ENCODE data around the gene ID3.
"Not testable (repeated sequence)": the region's sequence is repeated elsewhere in the genome, so short reads cannot be mapped to it uniquely, and the experiment has no call there.

Gene ID3

DNA sequence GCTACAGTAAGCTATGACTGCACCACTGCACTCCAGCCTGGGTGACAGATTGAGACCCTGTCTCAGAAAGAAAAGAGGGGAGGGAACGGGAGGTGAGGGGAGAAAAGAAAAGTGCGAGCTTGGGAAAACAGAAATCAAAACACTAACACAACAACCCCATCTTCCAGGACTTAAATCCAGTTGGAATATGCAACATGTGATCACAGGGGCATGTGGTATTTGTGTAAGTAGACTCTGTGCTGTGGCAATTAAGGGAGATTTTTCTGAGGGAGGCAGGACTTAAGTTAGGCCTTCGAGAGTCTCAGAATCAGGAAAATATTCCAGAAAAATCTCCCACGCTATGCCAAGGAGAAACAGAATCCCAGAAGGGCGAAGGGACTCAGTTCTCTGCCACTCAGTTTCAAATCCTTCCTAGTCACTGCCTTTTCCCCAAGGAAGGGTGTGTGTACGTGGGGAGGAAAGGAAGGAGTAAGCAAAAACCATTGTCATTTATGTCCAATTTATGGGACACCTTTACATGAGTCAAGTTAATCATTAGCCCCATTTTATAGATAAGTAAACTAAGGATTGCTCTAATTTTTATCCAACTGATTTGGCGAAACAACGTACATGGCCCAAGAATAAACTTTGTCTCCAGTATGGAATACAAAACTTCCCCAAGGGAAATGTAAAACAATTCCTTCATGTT, 12.3 kb downstream of the ID3 start:
- no peak for DNase-seq

DNA sequence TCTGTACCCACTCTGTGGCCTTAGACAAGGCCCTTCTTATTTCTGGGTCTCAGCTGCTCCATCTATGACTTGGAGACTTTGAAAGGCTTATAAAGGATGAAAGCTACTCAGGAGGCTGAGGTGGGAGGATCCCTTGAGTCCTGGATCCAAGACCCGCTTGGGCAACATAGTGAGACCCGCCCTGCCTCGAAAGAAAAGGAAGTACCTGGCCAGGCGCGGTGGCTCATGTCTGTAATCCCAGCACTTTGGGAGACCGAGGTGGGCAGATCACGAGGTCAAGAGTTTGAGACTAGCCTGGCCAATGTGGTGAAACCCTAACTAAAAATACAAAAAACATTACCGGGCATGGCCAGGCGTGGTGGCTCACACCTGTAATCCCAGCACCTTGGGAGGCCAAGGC, 13.4 kb downstream of the ID3 start:
- no peak for DNase-seq

DNA sequence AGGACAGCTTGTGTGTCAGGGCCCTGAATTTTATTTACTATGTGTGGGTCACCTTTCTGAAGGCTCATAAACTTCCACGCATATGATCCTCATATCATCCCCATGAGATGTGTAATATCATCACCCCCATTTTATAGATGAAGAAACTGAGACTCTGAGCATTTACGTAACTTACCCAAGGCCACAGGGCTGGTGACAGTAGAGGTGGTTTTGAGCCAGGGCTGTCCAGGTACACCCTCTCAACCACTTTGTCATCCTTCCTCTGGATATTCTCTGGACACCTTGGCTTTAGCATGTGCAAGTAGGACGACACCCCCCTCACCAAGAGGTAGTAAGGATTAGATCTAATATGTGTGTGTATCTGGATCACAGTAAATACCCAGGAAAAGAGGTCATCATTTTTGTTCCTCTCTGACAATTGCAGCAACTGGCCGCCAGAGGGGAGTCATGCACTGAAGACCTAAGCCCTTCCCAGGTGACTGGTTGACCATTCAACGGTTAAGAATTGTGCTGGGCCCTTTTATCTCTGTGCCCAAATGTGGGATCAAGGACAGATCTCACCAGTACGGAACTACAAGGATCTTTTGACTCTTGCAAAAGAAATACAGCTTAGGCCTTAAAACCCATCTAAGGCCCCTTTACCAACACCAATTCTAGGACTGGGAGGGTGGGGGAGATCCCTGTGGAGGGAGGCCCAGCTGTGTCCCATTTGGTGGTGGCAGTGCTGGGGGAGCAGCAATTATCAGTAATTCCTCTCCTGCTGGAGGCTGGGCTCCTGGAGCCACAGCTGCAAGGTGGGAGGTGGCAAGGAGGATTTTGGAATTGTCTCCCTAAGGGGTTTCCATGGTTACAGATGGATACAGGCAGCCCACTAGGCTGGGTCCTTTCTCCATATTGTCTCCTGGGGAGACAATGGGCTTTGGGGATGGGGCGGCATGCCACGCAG, 14.6 kb downstream of the ID3 start:
- DNase-seq: peak; percentile 76

- no peak for DNase-seq
Measured at GRCh38 chr1:23543707-23544443, 15.4 kb downstream of the ID3 start.

DNA sequence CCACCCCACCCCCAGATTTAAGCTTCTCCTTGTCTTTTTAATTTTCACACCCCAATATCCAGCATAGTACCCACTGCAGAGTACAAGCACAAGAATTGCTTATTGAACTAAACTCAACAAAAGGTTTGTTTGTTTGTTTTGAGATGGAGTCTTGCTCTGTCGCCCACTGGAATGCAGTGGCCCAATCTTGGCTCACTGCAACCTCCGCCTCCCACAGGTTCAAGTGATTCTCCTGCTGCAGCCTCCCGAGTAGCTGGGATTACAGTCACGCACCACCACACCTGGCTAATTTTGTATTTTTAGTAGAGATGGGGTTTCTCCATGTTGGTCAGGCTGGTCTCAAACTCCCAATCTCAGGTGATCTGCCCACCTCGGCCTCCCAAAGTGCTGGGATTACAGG, 16.4 kb downstream of the ID3 start:
- DNase-seq: not testable (repeated sequence)

DNA sequence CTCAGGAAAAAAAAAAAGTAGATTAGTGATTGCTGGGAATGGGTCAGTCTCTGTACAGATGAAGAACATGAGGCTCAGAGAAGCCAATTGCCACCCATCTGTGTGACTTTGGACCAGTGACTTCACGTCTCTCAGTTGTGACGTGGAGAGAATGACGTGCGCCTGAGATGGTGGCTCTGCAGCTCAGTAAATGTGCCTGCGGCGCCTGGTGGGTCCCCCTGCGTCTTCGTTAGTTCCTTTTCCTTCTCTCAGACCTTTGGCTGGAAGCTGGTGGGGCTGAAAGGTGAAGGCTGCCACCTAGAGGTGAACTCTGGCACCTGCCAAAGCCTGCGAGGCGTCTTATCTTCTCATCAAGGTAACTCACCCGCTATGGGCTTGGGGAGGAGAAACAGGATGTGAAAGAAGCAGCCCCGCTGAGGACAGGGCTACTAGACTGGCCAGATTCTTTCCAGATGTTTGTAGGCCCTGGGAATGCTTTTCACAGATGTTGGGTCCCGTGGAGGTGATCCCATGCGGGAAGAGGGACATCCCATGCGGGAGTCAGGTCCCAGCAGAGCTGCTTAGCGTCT, 19.5 kb downstream of the ID3 start:
- DNase-seq: peak; percentile 89

- no peak for DNase-seq
Measured at GRCh38 chr1:23537296-23537973, 21.9 kb downstream of the ID3 start.

GRCh38 chr1:23533246-23534023, 25.9 kb downstream of the ID3 start:
- DNase-seq: no peak

- no peak for DNase-seq
Measured at GRCh38 chr1:23531562-23532094, 27.7 kb downstream of the ID3 start.

DNA sequence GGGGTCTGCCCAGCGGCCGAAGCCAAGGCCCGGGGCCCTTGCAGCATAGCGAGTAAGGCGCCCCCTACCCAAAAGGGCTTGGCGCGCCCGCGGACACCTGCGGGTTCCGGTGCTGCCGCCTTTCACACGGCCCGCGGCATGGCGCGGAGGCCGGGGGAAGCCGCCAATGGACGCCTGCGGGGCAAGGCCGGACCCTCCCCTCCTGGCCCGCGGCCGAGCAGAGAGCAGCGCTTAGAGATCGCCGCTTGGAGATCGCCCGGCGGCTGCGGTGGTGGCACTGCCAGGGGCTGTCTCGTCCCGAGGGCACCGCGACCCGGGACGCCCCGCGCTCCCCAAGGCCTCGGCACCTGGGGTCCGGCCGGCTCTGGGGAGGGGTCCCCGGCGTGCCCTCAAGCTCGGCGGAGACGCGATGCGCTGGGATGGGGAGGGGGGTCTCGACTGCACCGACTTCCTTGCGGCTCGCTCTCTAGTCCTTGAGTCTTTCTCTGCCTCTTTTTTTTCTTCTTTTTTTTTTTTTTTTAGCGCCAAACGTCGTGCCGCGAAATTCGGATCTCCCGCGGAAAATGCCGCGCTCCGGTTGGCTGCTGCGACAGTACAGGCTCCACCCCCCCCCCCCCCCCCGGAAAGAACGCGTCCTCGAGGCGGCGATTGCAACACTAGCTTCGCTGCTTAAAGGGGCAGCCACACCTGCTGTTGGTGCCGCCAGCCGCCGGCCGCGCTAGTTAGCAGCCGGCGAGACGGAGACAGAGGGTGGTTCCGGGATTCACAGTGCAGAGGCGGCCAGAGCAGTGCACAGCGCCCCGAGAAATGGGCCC, 28.3 kb downstream of the ID3 start, which contains the start of gene E2F2:
Gene E2F2, minus strand, starts transcription at position 487 of the 815 bp plus-strand sequence. Its CDS starts 440 bp downstream, at position 47.
- peak; percentile 72 for DNase-seq

DNA sequence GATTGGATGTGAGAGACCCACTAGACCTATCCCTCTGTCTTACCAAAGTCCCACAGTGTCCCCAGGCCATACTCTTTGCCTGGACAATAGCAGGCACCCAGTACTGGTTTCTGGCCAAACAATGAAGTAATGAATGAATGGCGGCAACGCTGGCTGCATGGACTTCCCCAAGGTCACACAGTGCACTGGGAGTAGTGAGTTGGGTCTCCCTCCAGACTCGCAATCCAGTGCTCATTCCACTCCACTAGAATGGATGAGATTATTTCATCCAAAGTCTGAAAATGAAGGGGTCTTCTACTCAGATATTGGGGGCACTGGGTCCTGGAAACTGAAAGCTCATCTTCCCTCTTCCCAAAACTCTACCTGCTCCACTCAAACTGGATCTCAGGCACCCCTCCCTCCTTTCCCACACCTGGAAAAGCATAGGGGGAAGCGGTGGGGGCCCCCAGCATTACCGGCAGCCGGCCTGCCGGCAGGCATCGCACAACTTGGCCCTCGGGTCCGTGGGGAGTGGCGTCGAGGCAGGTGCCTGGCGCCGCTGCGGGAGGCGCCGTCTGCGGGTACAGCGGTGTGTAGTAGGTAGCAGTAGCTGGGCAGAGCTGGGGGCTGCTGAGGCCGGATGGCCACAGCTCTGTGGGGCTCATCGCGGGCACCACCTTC, 29.1 kb downstream of the ID3 start:
- peak; percentile 44 for DNase-seq

GRCh38 chr1:23529146-23530086, 29.9 kb downstream of the ID3 start:
- no peak for DNase-seq

- peak; percentile 69 for DNase-seq
Measured at GRCh38 chr1:23528250-23528978, 30.9 kb downstream of the ID3 start.

DNA sequence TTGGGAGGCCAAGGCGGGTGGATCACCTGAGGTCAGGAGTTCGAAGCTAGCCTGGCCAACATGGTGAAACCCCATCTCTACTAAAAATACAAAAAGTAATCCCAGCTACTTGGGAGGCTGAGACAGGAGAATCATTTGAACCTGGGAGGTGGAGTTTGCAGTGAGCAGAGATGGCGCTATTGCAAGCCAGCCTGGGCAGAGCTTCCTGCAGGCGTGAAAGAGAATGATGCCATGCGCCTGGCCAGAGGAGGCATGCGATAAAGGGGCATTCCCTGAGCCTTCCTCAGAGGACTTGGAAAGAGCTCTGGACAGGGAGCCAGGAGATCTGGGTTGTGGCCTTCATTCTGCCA, 31.4 kb downstream of the ID3 start:
- no peak for DNase-seq

- DNase-seq: no peak
Measured at GRCh38 chr1:23527366-23527765, 31.9 kb downstream of the ID3 start.

DNA sequence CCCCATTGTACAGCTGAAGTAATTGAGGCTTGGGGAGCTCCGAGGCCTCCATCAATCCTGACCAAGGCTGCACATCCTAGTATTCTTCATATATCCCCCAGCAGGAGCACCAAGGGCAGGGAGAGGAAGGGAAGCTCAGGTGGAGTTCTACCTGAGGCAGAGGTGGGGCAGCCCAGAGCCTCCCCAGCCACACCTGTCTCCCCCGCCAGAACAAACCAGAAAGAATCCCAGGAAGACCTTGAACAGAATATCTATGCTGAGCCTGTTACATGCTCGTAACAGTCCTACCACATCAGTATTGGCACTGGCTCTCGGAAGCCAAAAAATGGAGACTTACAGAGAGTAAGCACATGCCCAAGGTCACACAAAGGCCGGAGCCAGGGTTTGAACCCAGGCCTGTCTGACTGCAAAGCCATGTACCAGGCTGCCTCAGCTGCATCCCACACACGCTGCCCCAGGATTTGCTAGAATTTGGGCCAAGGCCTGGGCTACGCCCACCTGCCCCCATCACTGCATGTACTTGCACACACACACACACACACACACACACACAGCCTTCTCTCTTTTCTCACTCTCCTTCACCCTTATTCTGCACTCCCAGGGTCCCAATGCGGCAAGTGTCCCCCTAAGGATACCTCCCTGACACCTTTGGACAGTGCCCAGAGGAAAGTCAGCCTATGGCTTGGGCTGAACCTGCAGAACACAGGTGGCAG, 32.8 kb downstream of the ID3 start:
- DNase-seq: no peak

DNA sequence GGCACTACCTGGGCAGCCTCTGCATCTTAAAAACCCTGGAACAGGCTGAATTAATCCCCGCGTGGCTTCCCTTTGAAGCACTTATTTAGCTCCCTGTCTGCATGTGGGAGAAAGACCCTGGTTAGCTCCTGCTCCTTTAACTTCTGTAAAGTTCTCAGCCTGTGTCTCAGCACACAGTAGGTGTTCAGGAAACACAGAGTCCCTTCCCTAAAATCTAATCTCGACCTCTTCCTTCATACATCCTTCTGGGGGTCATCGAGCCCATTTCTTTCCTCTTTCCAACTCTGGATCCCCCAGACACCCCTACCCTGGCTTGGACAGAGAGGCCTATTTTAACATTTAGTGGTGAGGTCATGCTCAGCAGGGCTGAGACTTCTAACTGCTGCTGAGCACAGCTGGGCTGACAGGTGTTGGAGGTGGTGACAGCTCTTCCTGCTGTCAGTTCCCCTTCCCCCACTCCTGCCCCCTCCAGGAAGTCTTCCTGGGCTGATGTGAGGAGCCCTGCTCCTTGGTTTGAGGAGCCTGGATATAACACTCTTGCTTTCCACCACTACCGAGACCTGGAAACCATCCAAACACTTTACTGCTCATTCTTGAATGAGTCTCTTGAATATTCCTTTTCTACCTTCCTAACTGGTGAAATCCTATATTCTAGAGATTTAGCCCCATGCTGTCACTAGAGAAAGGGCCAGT, 33.6 kb downstream of the ID3 start:
- DNase-seq: no peak

Data from activated CD4-positive, CD25-positive, alpha-beta regulatory T cell treated with anti-CD3 and anti-CD28 coated beads, Interleukin-2, amount 50 U/mL, for 72 hours (primary cell).